ENCODE data around the gene MDH1. TPM values are rescaled to one million over a fixed set of nuclear protein-coding genes. Genes with fewer than 3 reads are reported as not detected.
"Not testable (repeated sequence)": the region's sequence is repeated elsewhere in the genome, so short reads cannot be mapped to it uniquely, and the experiment has no call there.

The MDH1 gene
- polyA plus RNA-seq, 1 experiment, result 296 TPM

- POLR2A ChIA-PET, result no interaction called here
- no peaks in the 10 kb centered on the region for H3K27me3 ChIP-seq (ENCODE audit: control insufficient read depth, insufficient read depth, low read length)
- H3K9me3 ChIP-seq (ENCODE audit: control insufficient read depth, insufficient read depth, low read length), result no peaks in the 10 kb centered on the region; the same call in 1 of the 2 replicates
- CTCF ChIA-PET, result interaction anchor here (1.4 kb wide), 1 partner anchor 9 kb away, joined by 8 read pairs; no protein-coding TSS in a partner anchor
- H3K27ac ChIP-seq (ENCODE audit: low read depth, low read length), result no peak overlapping the region
- no peak overlapping the region for H3K4me3 ChIP-seq (ENCODE audit: low read depth, low read length)
- TF ChIP-seq CTCF (IDR thresholded peaks at IDR 0.05; ENCODE audit: low read depth, low read length), result no peak
- DNase-seq (ENCODE audit: low read depth, low spot score), result no peak
These were observed 35.7 kb upstream of the MDH1 start for GRCh38 chr2:63553049-63553448.

GRCh38 chr2:63555299-63555698, 33.5 kb upstream of the MDH1 start:
- no peaks in the 10 kb centered on the region; the same call in 1 of the 2 replicates for H3K9me3 ChIP-seq (ENCODE audit: control insufficient read depth, insufficient read depth, low read length)
- DNase-seq (ENCODE audit: low read depth, low spot score), result no peak
- no peak overlapping the region for H3K27ac ChIP-seq (ENCODE audit: low read depth, low read length)
- ChIA-PET CTCF (no interaction called here), POLR2A (no interaction called here)
- TF ChIP-seq CTCF (IDR thresholded peaks at IDR 0.05; ENCODE audit: low read depth, low read length), result no peak
- no peak overlapping the region for H3K4me3 ChIP-seq (ENCODE audit: low read depth, low read length)
- H3K27me3 ChIP-seq (ENCODE audit: control insufficient read depth, insufficient read depth, low read length), result no peaks in the 10 kb centered on the region

GRCh38 chr2:63555931-63556330, 32.8 kb upstream of the MDH1 start:
- CTCF ChIA-PET, result no interaction called here
- Histone ChIP-seq H3K4me3 (ENCODE audit: low read depth, low read length) (no peak overlapping the region), H3K27me3 (ENCODE audit: control insufficient read depth, insufficient read depth, low read length) (no peaks in the 10 kb centered on the region), H3K9me3 (ENCODE audit: control insufficient read depth, insufficient read depth, low read length) (no peaks in the 10 kb centered on the region; the same call in 1 of the 2 replicates), H3K27ac (ENCODE audit: low read depth, low read length) (no peak overlapping the region)
- POLR2A ChIA-PET, result no interaction called here
- TF ChIP-seq CTCF (IDR thresholded peaks at IDR 0.05; ENCODE audit: low read depth, low read length), result no peak
- DNase-seq (ENCODE audit: low read depth, low spot score), result no peak

DNA sequence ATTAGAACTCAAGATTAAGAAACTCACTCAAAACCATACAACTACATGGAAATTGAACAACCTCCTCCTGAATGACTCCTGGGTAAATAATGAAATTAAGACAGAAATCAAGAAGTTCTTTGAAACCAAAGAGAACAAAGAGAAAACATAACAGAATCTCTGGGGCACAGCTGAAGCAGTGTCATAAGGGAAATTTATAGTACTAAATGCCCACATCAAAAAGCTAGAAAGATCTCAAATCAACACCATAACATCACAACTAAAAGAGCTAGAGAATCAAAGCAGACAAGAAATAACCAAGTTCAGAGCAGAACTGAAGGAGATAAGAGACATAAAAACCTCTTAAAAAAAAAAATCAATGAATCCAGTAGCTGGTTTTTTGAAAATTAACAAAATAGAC, 30.9 kb upstream of the MDH1 start:
- H3K27me3 ChIP-seq (ENCODE audit: control insufficient read depth, insufficient read depth, low read length); H3K9me3 ChIP-seq (ENCODE audit: control insufficient read depth, insufficient read depth, low read length); H3K4me3 ChIP-seq (ENCODE audit: low read depth, low read length); DNase-seq (ENCODE audit: low read depth, low spot score); H3K27ac ChIP-seq (ENCODE audit: low read depth, low read length); CTCF ChIA-PET; POLR2A ChIA-PET: not testable (repeated sequence)

- CTCF ChIA-PET; H3K4me3 ChIP-seq (ENCODE audit: low read depth, low read length); H3K9me3 ChIP-seq (ENCODE audit: control insufficient read depth, insufficient read depth, low read length); POLR2A ChIA-PET; DNase-seq (ENCODE audit: low read depth, low spot score); H3K27ac ChIP-seq (ENCODE audit: low read depth, low read length); H3K27me3 ChIP-seq (ENCODE audit: control insufficient read depth, insufficient read depth, low read length): not testable (repeated sequence)
These were observed 29.8 kb upstream of the MDH1 start for GRCh38 chr2:63558922-63559321.

GRCh38 chr2:63562751-63563150, 26.0 kb upstream of the MDH1 start:
- ChIA-PET CTCF (no interaction called here), POLR2A (no interaction called here)
- H3K27ac ChIP-seq (ENCODE audit: low read depth, low read length), result no peak overlapping the region
- H3K9me3 ChIP-seq (ENCODE audit: control insufficient read depth, insufficient read depth, low read length), result no peaks in the 10 kb centered on the region
- H3K4me3 ChIP-seq (ENCODE audit: low read depth, low read length), result no peak overlapping the region
- H3K27me3 ChIP-seq (ENCODE audit: control insufficient read depth, insufficient read depth, low read length), result no peaks in the 10 kb centered on the region
- no peak for DNase-seq (ENCODE audit: low read depth, low spot score)
- no peak for TF ChIP-seq CTCF (IDR thresholded peaks at IDR 0.05; ENCODE audit: low read depth, low read length)
